Left colon (tissue), 2 donors: ENCODE data around the gene PODNL1. TPM values are rescaled to one million over a fixed set of nuclear protein-coding genes. Genes with fewer than 3 reads are reported as not detected.
"Not testable (repeated sequence)": the region's sequence is repeated elsewhere in the genome, so short reads cannot be mapped to it uniquely, and the experiment has no call there.

ENCODE experiments used
- ATAC-seq: fragments of 200-7000 bp; cut with Tn5 transposase; one replicate; pipeline ENCODE4 v1.9.1; 2020; ENCODE audit warnings: mild to moderate bottlenecking, moderate library complexity
- DNase-seq, 2 donors: peaks; one replicate each; pipeline ENCODE4 v3.0.0-alpha.2; 2020
- intact Hi-C, 2 donors: fragments of 100-400 bp; cut with DNase I in 1 of 2; cut with micrococcal nuclease in 1 of 2; formaldehyde crosslinking; loops; one replicate each; pipeline versions ENCODE4 v1.11.2 to v1.14.0; 2022; cut with DNase I, micrococcal nuclease
- total RNA-seq, 2 donors: library from RNA; stranded (reverse); fragmentation: NEBNext Ultra II Directional; extraction: Animal tissue kit (Norgen Biotek cat#: 25700); gene quantifications; one replicate each; pipeline ENCODE4 v1.2.1, GENCODE V29; 2021
- donor health status: DM: no; HTN: no; CAD: no.
- donor health status: DM: yes; HTN: yes; CAD: no.

The PODNL1 gene
- total RNA-seq, 2 donors from 2014 or later: 2.7 to 5.3 TPM

DNA sequence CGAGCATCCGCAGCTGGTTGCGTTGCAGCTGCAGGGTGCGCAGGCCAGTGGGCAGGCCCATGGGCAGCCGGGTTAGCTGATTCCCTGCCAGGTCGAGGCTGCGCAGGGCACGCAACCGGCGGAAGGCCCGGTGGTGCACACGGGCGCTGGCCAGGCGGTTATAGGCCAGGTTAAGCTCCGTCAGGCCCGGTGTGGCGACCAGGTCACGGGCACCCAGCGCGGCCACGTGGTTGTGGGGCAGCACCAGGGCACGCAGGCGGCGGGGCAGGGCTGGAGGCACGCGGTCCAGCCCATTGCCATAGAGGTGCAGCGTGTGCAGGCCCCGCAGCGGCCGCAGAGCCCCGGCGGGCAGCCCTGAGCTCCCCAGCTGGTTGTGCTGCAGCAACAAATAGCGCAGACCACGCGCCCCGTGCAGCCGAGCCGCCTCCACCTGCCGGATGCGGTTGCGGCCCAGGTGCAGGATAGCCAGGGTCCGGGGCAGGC lies 5.3 kb downstream of the PODNL1 start:
- DNase-seq (no peak), ATAC-seq (peak; percentile 23)
- intact Hi-C loops: no loop called here

DNA sequence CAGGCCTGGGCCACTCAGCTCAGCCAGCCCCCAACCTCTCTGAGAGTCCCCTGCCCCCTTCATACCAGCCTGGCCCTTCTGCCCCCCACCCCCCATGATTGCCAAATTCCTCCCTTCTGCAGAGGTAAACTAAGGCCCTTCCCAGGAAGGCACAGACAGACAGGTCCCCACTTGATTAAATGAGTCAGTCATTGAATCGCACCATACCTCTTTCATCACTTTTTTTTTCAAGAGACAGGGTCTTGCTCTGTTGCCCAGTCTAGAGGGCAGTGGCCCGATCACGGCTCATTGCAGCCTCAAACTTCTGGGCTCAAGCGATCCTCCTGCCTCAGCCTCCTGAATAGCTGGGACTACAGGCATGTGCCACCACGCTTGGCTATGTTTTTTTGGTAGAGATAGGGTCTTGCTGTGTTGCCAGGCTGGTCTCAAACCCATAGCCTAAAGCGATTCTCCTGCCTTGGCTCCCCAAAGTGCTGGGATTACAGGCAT lies 6.0 kb downstream of the PODNL1 start:
- DNase-seq: no peak
- no peak for ATAC-seq
- intact Hi-C loops: no loop called here

DNA sequence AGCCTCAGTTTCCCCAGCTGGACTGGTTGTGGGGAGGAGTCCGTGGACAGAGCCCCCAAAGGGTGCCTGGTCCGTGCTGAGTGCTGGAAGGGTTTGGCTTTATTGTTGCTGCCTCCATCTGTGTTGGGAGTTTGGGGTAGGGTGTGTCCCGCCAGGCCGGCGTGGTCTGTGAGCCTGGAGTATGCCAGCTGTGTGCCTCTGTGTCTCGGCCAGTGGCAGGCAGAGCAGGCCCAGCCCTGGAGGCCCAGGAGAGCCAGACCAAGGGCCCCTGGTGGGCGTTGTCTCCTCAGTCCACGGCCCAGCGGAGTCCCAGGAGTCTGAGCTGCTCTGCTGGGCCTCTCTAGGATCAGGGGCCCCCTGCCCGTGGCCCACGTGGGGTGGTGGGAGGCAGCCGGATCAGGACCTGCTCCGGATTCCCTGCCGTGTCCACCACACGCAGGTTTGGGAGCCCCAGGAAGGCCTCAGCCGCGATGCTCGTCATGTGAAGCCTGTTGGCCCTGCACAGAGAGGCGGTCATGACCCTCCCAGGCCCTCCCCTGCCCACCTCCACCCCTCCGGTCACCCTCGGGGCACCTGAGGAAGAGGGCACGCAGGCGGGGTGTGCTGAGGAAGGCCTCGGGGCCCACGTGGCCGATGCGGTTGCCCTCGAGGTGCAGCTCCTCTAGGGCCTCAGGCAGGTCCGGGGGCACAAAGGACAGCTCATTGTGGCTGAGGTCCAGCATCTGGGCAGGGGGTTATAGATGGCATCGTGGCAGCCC lies 6.6 kb downstream of the PODNL1 start:
- intact Hi-C loops: no loop called here
- ATAC-seq: peak; percentile 8
- DNase-seq: no peak

DNA sequence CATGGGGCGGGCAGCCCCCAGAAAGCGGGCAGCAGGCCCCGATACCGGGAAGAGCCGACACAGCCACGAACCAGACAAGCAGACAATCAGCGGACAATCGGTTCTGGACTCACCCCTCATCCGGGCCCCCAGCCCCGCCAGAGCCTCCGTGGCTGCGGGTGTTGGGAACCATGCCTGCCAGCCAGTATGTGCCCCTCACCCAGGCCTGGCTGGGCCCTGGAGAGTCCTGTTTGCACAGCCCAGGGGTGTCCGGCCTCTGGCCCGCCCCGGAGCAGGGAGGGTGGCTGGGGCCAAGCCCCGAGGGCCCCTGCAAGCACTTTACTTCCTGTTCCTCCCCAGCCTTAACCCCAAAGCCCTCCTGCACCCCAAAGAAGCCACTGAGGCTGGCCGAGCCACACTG lies 7.8 kb downstream of the PODNL1 start:
- ATAC-seq (no peak), DNase-seq (no peak)
- intact Hi-C loops: no loop called here

DNA sequence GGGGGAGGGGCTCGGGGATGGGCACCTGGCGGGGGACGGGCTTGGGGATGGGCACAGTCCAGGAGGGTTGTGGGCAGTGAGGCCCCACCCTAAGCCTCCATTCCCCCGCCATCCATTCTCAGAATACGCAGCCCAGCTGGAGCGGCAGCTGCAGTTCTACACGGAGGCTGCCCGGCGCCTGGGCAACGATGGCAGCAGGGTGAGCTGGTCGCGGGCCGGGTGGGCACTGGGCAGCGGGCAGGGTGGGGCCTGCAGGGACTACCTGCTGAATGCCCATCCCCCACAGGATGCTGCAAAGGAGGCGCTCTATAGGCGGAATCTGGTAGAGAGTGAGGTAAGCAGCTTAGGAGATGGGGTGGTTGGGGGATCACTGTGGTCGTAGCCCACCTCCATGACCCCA lies 8.3 kb downstream of the PODNL1 start:
- DNase-seq: no peak
- ATAC-seq: no peak
- intact Hi-C loops: no loop called here

DNA sequence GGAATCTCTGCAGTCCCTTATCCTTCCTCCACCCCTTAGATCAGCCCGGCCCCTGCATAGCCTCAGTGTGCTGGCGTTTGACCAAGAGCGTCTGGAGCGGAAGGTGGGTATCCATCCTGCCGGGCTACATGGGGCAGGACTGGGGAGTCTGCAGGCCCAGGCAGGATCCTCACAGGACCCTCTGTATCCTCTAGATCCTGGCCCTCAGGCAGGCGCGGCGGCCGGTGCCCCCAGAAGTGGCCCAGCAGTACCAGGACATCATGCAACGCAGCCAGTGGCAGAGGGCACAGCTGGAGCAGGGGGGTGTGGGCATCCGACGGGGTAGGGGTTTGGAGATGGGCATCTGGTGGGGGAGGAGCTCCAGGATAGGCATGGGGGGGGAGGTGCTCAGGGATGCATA lies 8.9 kb downstream of the PODNL1 start:
- ATAC-seq (no peak), DNase-seq (no peak)
- intact Hi-C loops: no loop called here

DNA sequence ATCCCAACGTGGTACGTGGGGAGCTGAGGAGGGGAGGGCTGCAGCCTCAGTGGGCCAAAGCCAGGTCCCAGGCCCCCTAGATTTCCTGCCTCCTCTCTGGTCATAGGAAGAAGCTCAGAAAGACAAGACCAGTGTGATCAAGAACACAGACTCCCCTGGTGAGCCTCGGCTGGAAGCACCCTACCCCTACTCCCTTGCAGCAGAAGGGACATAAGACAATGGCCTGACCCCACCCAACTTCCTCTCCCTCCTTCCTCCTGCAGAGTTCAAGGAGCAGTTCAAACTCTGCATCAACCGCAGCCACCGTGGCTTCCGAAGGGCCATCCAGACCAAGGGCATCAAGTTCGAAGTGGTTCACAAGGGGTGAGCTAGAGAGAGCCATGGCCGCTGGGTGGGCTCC lies 11.5 kb downstream of the PODNL1 start:
- ATAC-seq: no peak
- no peak for DNase-seq
- intact Hi-C loops: no loop called here

DNA sequence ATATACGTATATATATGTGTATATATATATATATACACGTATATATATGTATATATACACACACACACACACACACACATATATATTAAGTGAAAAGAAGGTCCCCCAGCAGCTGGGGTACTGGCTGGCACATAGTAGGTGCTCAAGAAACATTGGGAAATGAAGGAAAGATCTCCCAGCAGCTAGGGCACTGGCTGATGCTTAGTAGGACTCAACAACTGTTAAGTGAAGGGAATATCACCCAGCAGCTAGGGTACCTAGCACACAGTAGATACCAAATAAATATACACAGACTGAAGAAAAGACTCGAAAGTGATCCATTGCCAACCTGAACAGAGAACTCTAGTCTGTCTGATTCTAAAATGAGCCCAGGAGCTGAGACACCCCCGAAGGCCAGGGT lies 12.2 kb downstream of the PODNL1 start:
- ATAC-seq (no peak), DNase-seq (no peak)
- intact Hi-C loops: no loop called here

DNA sequence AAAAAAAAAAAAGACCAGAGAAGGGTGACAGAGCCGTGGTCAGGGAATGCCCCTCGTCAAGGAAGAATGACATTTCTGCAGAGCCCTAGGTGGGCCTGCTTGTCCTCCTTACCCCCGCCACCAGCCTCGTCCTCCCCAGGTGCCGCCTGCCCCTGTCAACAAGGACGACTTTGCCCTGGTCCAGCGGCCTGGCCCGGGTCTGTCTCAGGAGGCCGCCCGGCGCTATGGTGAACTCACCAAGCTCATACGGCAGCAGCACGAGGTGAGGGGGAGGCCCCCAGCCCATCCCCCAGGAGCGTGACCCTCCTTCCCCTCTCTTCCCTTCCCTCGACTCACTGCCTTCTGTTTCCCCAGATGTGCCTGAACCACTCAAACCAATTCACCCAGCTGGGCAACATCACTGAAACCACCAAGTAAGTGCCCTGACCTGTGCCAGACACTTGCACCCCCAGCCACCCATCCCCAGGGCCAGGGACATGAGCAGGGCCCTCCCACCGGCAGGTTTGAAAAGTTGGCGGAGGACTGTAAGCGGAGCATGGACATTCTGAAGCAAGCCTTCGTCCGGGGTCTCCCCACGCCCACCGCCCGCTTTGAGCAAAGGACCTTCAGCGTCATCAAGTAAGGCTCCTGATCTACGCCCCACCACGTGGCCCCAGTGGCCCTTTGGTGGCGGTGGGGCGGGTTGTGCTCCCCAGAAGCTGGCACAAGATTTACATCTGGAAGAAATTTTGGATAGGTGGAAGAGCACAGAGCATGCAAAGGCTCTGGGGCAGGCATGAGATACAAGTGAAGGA lies 14.8 kb downstream of the PODNL1 start:
- DNase-seq (no peak), ATAC-seq (no peak)
- intact Hi-C loops: no loop called here

DNA sequence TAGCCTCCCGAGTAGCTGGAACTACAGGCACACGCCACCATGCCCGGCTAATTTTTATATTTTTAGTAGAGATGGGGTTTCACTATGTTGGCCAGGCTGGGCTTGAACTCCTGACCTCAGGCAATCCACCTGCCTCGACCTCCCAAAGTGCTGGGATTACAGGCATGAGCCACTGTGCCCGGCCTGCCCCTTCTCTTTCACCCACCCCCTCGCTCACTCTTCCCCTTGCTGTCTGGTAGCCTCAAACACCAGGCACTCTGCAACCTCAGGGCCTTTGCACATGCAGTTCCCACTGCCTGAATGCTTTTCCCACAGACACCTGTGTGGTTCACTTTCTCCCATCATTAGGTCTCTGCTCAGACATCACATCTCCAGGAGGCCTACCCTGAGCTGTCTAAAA lies 16.1 kb downstream of the PODNL1 start:
- intact Hi-C loops, DNase-seq, ATAC-seq: not testable (repeated sequence)

DNA sequence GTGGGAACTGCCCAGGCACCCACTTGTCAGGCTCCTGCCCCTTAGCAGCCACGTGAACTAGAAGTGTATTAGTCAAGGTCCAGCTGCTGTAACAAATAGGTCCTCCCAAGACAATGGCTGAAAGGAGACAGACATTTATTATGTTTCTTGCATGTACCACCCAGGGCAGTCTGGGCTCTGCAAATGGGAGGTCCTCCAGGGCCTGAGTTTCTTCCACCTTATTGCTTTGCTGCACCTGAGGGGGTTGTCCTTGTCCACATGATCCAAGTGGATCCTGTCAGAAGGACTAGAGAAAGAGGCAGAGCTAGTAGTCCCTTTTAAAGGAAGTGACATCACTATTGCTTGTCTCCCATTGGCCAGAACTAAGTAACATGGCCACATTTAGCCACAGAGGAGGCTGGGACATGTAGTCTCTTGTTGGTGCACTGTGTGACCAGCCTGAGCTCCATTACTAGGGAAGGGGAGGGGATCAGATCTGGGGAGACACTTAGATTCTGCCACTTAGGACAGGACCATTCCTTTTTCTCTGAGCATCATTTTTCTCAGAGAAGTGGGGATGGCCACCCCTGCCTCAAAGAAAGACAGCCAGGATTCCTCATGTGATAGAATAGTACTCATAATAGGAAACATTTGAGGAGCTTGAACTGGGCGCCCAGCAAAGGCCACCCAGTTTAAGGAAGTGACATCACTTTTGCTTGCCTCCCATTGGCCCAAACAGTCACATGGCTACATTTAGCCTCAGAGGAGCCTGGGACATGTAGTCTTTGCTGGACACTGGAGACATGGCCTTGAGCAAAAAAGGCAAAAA lies 17.1 kb downstream of the PODNL1 start:
- peak; percentile 61 for ATAC-seq
- no peak for DNase-seq
- intact Hi-C loops: no loop called here

DNA sequence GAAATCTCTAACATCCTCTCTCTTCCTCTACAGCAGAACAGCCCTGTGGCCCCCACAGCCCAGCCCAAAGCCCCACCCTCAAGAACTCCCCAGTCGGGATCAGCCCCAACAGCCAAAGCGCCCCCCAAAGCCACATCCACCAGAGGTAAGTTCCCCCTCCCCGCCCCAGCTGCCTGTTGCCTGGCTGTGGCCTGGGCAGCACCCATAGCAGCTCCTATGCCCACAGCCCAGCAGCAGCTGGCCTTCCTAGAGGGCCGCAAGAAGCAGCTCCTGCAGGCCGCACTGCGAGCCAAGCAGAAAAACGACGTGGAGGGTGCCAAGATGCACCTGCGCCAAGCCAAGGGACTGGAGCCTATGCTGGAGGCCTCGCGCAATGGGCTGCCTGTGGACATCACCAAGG lies 17.7 kb downstream of the PODNL1 start:
- ATAC-seq (no peak), DNase-seq (no peak)
- intact Hi-C loops: no loop called here

DNA sequence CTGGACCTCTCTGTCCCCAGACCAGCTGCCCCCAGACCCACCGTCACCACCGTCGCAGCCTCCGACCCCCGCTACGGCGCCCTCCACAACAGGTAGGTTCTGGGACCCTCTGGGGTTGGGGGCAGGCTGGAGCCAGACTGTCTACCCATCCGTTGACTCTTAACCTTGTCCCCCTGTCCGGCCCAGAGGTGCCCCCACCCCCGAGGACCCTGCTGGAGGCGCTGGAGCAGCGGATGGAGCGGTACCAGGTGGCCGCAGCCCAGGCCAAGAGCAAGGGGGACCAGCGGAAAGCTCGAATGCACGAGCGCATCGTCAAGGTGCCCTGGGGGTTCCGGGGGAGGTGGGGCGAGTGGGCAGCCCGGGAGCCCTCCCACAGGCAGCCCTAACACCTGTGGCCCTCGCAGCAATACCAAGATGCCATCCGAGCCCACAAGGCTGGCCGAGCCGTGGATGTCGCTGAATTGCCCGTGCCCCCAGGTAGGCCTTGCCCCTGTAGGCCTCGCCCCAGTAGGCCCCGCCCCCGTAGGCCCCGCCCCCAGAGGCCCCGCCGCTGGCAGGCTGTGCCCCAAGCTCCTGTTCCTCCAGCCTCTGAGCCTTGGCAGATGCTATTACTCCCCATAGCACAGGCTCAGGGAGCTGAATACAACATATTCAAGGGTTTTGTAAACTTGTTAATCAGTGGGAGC lies 19.3 kb downstream of the PODNL1 start:
- DNase-seq: no peak
- peak; percentile 11 for ATAC-seq
- intact Hi-C loops: no loop called here

DNA sequence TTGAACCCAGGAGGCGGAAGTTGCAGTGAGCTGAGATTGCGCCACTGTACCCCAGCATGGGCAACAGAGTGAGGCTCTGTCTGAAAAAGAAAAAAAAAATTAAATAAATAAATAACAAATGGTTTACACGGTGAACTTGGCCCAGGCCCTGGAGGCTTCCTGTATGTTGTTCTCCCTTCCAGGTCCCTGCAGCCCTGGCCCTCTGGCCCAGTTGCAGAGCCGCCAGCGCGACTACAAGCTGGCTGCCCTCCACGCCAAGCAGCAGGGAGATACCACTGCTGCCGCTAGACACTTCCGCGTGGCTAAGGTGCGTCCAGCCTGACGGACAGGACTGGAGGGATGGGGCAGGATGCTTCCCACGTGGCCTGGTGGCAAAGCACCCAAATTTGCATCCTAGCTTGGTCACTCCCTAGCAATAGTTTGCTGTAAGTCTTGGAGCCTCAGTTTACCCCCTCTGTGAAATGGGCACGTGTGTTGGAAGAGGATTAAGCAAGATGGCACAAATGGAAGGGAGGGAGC lies 20.3 kb downstream of the PODNL1 start:
- DNase-seq (no peak), ATAC-seq (no peak)
- intact Hi-C loops: no loop called here

DNA sequence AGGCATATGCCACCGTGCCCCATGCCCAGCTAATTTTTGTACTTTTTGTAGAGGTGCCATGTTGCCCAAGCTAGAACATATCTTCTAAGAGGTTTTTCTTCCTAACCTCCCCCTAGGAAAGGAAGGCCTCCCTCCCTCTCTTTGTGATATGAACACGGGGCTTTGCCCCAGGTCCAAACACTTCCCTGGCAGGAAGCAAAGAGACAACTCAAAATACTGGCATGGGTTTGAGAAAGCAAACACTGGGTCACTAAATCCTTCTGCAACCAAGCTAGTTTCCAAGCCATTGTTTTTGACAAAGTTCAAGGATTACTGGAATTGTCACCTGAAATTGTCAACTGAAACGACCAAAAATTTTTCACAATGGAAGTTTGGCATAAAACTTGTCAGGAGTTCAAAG lies 23.4 kb downstream of the PODNL1 start:
- DNase-seq (no peak), ATAC-seq (no peak)
- intact Hi-C loops: no loop called here

DNA sequence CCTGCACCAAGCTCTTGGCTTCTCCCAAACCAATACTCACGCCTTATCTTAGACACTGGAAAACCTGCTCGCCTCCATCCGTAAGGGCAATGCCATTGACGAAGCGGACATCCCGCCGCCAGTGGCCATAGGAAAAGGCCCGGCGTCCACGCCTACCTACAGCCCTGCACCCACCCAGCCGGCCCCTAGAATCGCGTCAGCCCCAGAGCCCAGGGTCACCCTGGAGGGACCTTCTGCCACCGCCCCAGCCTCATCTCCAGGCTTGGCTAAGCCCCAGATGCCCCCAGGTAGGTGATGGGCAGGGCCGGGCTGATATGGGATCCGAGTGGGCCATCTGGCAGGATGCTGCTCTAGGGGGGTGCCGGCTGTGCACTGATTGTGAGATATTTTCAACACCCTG lies 24.9 kb downstream of the PODNL1 start:
- ATAC-seq (no peak), DNase-seq (no peak)
- intact Hi-C loops: no loop called here

DNA sequence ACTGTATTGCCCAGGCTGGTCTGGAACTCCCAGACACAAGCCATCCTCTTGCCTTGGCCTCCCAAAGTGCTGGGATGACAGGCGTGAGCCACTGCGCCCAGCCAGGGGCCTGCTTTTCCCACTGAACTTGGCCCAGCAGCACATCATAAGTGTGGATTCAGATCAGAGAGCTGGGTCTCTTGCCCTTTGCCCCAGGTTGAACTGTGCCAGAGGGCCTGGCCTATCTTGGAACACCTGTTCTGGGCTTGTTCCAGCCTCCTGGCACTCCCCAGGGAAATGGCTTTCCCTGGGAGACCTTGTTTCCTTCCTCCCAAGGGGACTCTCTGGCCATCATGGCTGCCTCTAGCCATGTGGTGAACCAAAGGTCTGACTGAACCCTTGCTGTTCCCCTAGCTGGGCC lies 28.8 kb downstream of the PODNL1 start:
- peak; percentile 61 for ATAC-seq
- DNase-seq: peak; percentile 66 to 80
- intact Hi-C loops: no loop called here

DNA sequence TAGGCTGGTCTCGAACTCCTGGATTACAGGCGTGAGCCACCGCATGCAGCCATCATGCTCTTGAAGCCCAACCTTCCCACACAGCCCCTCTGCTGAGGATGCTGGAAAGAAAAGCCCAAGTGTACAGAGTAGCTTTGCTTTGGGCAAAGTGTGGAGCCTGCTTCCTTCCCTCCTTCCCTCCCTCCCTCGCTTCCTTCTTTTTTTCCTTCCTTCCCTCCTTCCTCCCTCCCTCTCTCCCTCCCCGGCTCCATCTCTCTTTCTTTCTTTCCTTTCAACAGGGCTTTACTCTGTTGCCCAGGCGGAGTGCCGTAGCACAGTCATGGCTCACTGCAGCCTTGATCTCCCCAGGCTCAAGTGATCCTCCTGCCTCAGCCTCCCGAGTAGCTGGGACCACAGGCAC lies 29.5 kb downstream of the PODNL1 start:
- intact Hi-C loops: no loop called here
- no peak for ATAC-seq

DNA sequence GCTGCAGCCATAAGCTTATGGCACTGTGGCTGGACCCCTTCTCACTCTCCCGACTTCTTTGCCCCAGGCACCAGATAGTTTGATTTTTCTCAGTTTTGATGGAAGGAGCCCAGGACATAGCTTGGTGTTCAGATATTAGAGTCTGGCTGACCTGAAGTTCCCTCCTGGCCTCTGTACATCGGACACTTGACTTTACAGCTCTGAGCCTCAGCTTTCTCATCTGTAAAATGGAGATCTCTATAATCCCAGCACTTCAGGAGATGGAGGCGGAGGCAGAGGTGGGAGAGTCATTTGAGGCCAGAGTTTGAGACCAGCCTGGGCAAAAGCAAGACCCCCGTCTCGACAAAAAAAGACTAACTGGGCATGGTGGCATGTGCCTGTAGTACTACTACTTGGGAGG lies 31.3 kb downstream of the PODNL1 start:
- intact Hi-C loops: no loop called here
- DNase-seq (no peak), ATAC-seq (no peak)

More for the DNA sequence above, 29.5 kb downstream of the PODNL1 start:
- no peak for DNase-seq
